PFSK-1 (cell line): ENCODE data around the gene AKAP13.

Source experiments
- POLR2AphosphoS5 ChIP-seq: IDR thresholded peaks from 2 replicates; pipeline ENCODE4 v1.6.1; 2012; ENCODE audit warnings: low read depth, mild to moderate bottlenecking, control low read depth, low read length, moderate library complexity
- SIN3A ChIP-seq: IDR thresholded peaks from 2 replicates; pipeline ENCODE4 v1.6.1; 2012; ENCODE audit warnings: mild to moderate bottlenecking, low read length, moderate library complexity, borderline replicate concordance; ENCODE audit not compliant: insufficient read depth
- TAF1 ChIP-seq: IDR thresholded peaks from 2 replicates; pipeline ENCODE4 v1.6.1; 2012; ENCODE audit warnings: low read length, control low read depth, borderline replicate concordance; ENCODE audit not compliant: insufficient read depth

- no peak for TF ChIP-seq TAF1
- TF ChIP-seq SIN3A = no peak
- no peak for TF ChIP-seq POLR2AphosphoS5
Observed at GRCh38 chr15:85687329-85687728, 306.9 kb downstream of the AKAP13 start.
